Measurements from ENCODE around the gene MYL5. TPM values are rescaled to one million over a fixed set of nuclear protein-coding genes. Genes with fewer than 3 reads are reported as not detected.
A peak's percentile ranks its signal among the peaks of the same experiment; 100 is the strongest.
"Not testable (repeated sequence)": the region's sequence is repeated elsewhere in the genome, so short reads cannot be mapped to it uniquely, and the experiment has no call there.

Gene MYL5
- total RNA-seq, 1 experiment from 2014 or later = 1.2 TPM

DNA sequence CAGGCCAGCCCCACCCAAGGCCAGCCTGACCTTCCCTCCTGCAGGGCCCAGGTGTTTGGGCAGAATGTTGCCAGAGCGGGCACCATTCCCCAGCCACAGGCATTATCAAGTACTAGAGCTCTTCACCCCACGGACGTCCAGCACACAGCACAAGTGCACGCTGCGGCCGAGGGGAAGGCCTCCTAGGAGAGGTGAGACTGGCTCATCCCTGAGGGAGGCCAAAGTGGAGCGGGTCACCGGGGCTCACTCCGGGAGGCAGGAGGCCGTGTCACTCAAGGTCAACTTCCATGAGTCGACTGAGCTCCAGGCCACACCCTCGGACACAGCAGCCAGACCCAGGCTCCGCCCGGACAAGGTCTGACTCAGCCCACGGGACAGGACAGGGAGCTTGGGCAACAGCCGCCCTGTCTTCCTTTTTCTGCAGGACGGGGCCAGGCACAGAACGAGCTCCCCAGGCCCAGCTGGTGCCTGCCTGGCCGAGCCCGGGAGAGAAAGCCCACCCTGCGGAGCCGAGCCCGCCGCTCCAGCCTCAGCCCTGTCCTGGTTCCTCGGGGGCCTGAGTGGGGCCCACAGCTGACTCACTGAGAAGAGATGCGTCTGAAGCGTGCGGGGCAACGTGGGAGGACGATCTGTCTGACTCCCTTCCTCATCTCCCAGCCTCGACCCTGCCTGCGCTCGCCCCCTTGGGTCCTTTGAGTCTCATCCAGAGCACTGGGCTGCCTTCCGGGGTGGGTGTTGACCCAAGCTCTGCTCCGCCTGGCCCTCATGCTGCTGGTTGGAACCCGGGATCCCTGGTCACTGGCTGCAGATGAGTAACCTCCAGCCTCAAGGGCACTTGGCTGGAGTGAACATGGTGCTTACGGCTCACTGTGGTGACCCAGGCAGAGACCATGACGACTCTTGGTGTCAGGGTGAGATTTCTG is 13.0 kb downstream of the MYL5 start:
- no peak overlapping the region for H3K4me3 ChIP-seq

DNA sequence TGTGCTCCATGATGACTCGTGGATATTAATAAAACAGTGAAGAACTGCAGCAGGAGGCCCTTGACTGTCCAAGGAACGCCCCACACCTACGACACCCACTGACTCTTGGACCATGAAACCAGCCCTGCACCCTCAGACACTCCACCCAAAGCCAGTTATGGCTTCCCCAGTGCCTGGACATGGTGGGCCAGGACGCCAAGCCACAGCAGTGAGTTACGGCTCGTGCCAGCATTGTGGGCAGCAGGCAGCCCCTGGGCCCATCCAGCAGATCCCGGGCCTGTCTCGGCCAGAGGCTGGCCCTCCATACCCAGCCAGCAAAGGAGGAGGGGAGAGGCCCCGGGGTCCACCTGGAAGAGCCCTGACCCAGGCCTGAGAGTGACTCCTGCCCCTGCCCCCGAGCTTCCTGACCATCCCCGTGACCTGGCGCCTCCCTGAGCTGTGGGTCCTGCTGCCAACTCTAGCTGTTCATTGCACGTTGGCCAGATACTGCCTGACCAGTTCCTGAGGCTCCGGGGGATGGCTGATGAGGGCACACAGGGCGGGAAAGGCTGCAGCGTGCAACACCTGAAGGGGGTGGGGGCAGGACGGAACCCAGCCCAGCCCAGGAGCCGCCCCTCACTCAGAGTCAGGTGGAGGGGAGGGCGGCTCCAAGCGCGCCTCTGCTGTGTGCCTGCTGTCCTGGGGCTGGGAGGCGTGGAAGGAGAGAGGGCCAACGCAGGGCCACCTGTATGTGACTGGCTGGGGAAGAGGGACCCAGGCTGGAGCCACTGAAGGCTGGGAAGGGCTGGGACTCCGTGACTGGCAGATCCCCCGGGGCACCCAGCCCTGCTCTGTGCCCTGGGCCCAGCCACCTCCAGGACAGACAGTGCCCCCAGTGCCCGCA is 13.9 kb downstream of the MYL5 start:
- peak; percentile 48 for DNase-seq
- H3K27me3 ChIP-seq = no peaks in the 10 kb centered on the region
- H3K4me3 ChIP-seq = no peak overlapping the region
- H3K9me3 ChIP-seq = no peaks in the 10 kb centered on the region
- no peaks in the 10 kb centered on the region for H3K36me3 ChIP-seq

More for the DNA sequence above, 13.0 kb downstream of the MYL5 start:
- H3K27me3 ChIP-seq = no peaks in the 10 kb centered on the region
- no peaks in the 10 kb centered on the region for H3K9me3 ChIP-seq
- H3K36me3 ChIP-seq = no peaks in the 10 kb centered on the region
- peak; percentile 91 for DNase-seq

DNA sequence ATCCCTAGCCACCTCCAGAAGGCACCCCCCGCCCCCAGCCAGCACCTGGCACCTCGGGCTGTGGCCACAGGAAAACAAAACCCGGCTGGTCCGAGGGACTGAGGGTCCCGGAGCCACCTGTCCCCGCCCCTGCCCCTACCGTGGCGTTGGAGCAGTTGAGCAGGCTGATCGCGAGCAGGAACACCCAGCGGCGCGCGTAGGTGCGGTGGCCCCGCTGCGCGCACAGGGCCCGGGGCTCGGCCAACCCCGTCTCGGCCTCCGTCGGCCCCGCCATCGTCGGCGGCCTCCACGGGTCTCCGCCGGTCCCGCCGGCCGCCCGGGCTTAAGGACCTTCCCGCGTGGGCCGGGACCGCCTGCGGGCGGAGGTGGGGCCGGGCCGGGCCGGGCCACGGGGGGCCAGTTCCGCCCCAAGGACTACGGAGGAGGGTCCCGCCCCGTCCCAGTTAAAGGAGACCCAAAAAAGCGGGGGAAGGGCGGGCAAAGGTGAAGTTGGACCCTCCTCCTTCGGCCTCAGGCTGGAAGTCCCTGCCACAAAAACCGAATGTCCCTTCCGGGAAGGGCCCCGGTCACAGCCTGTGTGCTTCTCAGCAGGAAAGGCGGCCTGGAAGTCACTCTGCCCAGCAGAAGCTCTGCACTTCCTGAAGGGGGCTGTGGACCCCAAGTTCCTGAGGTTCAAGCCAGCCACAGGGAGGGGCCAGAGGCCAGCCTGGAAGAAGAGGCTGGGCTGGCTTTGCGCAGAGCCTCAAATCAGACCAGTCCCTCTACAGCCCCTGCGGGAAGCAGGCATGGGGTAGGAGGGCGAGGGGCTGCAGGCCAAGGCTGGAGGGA is 14.7 kb downstream of the MYL5 start, which contains the start of gene SLC49A3:
SLC49A3 (minus strand) TSS at position 298 of the 828 bp plus-strand sequence; CDS start at position 274, 24 bp downstream.
- no peak for DNase-seq
- Histone ChIP-seq H3K27me3 (no peaks in the 10 kb centered on the region), H3K4me3 (no peak within 1 kb of the TSS), H3K9me3 (no peaks in the 10 kb centered on the region), H3K36me3 (no peaks in the 10 kb centered on the region)

DNA sequence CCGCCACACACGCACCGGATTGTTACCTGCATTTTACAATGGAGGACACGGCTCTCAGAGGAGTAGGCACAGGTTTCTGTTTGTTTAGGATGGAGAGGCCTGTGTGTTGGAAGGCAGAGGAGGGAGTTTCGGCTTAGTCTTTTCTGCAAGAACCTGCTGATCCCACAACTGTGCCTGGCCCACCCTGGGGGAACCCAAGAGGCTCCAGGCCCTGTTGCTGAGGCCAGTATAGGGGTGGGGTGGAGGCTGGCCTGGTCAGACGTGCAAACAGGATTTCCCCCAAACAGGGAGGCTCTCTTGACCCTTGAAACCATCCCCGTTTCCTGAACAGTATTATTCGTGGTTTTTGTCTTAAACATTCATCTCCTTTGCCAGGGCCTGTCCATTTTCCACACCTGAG is 15.4 kb downstream of the MYL5 start:
- Histone ChIP-seq H3K9me3 (no peaks in the 10 kb centered on the region), H3K27me3 (no peaks in the 10 kb centered on the region), H3K4me3 (no peak overlapping the region), H3K36me3 (no peaks in the 10 kb centered on the region)
- no peak for DNase-seq

DNA sequence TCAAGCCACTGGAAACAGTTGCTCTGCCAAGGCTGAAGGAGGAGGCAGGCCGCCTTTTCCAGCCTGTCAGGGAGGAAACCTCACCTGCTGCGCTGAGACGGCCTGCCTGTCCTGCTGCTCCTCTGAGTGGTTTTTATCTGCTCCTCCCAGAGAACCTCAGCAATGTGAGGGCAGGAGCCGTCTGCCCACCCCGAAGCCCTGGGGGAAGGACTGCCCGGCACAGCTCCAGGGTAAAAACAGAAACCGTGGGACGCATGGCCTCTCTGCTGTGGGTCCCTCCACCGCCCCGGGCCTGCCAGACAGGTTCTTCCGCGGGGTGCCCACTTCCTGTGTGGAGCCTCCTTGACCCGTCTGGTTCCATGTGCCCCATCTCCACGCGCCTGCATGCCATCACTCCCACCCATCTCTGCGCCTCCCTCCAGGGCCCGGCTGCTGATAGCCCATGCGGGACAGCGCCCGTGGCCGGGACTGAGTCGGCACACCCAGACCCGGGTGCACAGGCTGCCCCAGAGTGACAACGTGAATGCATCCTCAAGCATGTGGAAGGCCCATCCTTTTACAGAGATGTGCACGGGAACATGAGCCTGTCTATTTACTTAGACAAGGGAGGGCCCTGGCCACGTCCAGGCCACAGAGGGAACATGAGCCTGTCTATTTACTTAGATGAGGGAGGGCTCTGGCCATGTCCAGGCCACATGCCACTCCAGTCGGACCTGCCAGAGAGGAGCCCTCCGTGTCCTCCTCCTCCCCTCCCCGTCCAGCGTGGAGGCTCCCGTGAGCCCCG is 18.6 kb downstream of the MYL5 start:
- DNase-seq = no peak

DNA sequence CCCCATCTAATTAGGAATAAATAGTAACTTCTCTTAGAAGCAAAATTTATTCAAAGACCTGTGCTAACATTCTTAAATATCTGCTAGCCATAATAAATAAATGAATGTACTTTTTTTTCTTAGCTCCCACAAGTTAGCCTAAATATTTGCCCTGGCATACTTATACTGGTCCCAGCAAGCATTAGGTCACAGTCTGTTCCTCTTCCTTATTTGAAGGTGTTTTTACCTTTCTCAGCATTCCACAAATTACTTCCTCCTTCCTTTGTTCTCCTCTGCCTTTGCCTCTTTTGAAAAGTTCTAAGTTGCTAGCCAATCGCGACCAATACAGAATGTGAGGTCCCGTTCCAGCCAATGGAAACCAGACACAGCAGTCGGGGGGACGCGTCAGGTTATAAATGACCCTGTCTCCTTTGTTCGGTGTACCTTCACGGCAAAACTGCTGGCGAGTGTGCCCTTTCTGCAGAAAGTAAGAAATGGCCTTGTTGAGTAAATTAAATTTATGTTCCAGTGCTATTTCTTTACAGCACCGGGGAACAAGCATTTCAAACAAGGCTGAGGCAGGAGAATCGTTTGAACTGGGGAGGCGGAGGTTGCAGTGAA is 20.1 kb downstream of the MYL5 start:
- not testable (repeated sequence) for H3K27me3 ChIP-seq, H3K36me3 ChIP-seq, DNase-seq

More for the DNA sequence above, 18.6 kb downstream of the MYL5 start:
- Histone ChIP-seq H3K27me3 (no peaks in the 10 kb centered on the region), H3K9me3 (no peaks in the 10 kb centered on the region), H3K4me3 (no peak overlapping the region), H3K36me3 (no peaks in the 10 kb centered on the region)

DNA sequence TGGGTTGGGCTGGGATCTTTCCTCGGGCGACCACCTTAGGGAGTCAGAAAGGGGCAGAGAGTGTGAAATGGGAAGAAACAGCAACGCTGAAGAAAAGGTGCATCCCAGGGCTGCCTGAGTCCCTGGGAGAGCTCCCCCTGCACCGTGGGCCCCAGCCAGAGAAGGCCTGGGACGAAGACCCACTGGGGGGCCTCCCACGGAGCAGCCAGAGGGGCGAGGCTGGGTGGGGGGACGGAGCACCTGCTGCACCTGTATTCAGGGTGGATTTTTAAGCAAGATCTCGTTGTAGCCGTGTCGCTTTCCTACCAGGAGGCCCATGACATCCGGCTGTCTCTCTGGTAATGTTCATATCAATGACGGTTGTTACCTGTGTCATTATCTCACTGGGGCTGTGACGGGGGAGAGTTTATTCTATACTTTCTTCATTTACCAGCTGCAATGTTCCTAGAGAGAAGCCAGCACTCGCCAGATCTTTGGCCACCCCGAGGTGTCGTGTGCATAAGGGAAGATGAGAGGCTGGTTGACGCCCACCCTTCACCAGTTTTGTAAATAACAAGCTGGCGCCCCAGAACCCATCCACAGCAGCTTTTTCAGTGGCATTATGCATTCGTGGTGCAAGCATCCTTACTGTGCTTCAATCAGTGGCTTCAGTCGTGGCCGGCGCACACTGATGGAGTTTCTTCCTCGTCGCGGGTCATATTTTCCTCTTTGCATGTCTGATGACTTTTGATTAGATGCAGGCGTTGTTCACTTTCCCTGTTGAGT is 25.7 kb downstream of the MYL5 start:
- H3K4me3 ChIP-seq = no peak overlapping the region
- H3K9me3 ChIP-seq = no peaks in the 10 kb centered on the region
- no peaks in the 10 kb centered on the region for H3K36me3 ChIP-seq
- H3K27me3 ChIP-seq = no peaks in the 10 kb centered on the region
- no peak for DNase-seq

More for the DNA sequence above, 20.1 kb downstream of the MYL5 start:
- not testable (repeated sequence) for H3K9me3 ChIP-seq, H3K4me3 ChIP-seq

DNA sequence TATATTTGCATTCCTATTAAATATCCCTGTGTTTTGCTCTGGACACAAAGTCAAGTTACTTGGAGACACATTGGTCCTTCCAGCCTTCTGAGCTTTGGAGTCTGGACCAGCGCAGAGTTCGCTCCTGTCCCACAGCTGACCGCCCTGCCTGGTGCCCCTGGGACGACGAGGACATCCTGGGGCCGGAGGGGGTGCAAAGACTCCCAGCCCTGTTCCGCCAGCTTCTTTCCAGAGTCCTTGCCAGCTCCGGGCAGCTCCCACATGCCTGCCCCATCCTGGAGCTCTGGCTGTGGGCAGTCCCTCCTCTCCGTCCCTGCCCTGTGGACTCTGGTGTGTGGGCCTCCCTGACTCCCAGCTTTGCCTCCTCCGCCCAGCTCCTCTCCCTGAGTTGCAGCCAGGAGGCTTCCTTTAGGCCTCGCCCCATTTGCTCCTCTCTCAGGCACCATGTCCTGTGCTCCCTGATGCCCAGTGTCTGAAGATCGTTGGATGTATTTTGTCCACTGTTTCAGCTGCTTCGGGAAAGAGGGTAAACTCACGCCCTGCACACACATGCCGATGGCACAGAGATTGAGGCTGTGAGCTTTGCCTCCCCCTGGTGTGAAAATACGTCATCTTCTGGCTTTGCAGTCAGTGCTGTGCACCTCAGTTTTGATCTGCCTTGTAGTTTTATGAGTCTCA is 26.4 kb downstream of the MYL5 start:
- no peak for DNase-seq
- no peaks in the 10 kb centered on the region for H3K27me3 ChIP-seq
- H3K4me3 ChIP-seq = no peak overlapping the region
- no peaks in the 10 kb centered on the region for H3K36me3 ChIP-seq
- H3K9me3 ChIP-seq = no peaks in the 10 kb centered on the region

DNA sequence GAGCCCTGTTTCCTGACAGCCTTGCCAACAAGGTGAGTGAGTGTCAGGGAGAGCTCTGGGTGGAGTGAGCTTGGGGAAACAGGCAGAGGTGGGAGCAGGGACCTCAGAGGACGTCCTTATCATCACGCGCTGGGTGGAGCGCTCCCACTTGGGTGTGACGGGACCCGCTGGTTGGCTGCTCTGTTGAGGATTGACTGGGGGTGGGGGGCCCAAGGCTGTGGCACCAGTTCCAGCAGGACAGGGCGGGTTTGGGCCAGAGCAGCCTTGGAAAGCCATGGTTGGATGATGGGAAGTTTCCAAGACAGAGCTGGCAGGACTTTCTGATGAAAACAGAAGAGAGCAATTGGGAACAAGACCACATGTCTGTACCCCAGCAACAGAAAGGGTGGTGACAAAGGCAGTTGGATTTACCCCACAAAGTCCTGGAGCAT is 28.3 kb downstream of the MYL5 start:
- Histone ChIP-seq H3K4me3 (no peak overlapping the region), H3K27me3 (no peaks in the 10 kb centered on the region), H3K9me3 (no peaks in the 10 kb centered on the region), H3K36me3 (no peaks in the 10 kb centered on the region)
- DNase-seq = no peak

DNA sequence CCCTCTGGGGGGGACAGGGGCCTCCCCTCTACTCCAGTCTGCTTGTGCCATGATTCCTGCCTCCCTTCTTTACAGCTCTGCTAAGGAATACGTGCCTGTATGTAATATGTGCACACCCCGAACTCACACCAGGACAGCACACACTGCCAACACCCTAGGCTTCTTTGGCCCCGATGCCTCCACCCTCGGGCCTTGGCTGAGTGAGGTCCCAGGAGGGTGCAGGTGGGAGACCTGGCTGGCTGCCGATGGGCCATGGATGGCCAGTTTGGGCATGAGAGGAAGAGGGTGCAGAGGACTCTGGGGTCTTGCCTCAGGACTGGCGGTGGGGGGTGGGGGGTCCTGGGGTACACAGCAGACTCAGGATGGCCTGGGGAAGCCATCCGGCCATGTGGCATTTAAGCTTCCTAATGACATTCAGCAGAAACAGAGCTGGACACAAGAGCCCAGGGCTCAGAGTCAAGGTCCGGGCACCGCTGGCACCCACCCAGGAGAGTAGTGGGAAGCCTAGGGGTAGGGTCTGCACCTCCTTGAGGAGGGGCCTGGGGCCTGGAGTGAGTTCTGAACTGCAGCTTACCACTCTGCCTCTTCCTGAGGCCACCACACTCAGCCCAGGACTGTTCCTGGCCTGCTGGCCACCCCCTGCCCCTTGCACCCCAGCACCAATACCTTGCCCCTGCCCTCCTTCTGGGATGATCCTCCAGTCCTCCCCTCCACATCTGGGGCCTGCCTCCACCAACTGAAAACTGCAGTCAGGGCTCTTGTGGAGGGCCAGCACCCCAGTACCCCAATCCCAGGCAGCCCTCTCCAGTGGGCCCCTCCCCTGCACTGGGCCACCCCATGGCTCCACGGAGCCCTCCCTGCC is 29.2 kb downstream of the MYL5 start:
- no peak overlapping the region for H3K4me3 ChIP-seq
- no peaks in the 10 kb centered on the region for H3K9me3 ChIP-seq
- no peak for DNase-seq

DNA sequence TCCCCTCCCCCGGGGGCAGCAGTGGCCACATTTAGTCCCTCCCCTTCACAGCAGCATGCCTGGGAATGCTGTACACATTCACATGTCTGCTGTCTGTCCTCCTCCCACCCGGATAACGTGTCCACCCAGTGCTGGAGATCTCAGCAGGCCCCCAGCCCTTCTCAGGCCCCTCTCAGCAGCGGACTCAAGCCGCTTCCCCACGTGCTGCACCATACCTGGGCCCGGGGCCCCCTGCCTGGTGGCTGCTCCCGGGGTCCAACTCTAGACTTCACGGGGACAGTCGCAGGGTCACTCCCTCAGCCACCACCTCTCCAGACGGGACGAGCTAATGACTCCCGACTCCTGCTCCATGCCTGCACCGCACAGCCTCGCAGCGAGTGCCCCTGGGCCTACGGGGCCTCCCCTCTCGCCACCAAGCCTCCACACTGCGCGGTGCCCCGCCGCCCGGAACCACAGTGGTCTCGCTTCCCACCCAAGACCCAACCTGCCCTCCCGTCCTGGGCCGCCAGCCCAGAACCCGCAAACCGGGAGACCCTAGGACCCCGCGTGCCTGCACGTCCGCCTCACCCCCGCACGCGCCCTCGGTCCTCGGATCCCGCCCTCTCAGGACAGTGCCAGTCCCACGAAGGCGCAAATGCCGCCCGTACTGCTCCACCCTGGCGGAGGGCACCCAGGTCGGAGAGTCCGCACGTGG is 30.0 kb downstream of the MYL5 start:
- Histone ChIP-seq H3K36me3 (no peaks in the 10 kb centered on the region), H3K9me3 (no peaks in the 10 kb centered on the region), H3K4me3 (no peak overlapping the region), H3K27me3 (no peaks in the 10 kb centered on the region)
- no peak for DNase-seq

More for the DNA sequence above, 29.2 kb downstream of the MYL5 start:
- Histone ChIP-seq H3K36me3 (no peaks in the 10 kb centered on the region), H3K27me3 (no peaks in the 10 kb centered on the region)

DNA sequence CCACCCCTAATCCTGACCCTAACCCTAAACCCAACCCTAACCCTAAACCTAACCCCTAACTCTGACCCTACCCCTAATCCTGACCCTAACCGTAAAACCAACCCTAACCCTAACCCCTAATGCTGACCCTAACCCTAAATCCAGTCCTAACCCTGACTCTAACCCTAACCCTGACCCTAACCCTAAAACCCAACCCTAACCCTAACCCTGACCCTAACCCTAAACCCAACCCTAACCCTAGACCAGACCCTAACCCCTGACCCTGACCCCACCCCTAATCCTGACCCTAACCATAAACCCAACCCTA is 30.6 kb downstream of the MYL5 start:
- Histone ChIP-seq H3K36me3 (no peaks in the 10 kb centered on the region), H3K27me3 (no peaks in the 10 kb centered on the region), H3K9me3 (no peaks in the 10 kb centered on the region), H3K4me3 (no peak overlapping the region; the same call in 1 of the 2 replicates)
- DNase-seq = no peak

All from MG63 (cell line).